Nephron progenitor cell (in vitro differentiated cells): ENCODE measurements around the gene VEZT.
A peak's percentile ranks its signal among the peaks of the same experiment; 100 is the strongest.

Experiments used
- DNase-seq: peaks from one replicate; pipeline ENCODE4 v3.0.0; 2021
- H3K27ac Mint-ChIP-seq: 2 replicates; pipeline ENCODE4 v1.8.0; 2021; ENCODE audit warnings: mild to moderate bottlenecking, moderate library complexity, mixed read lengths
- H3K27me3 Mint-ChIP-seq: 2 replicates; pipeline ENCODE4 v1.8.0; 2021; ENCODE audit warnings: mild to moderate bottlenecking, low read depth, mixed read lengths; ENCODE audit not compliant: poor library complexity
- H3K36me3 Mint-ChIP-seq: 2 replicates; pipeline ENCODE4 v1.8.0; 2021; ENCODE audit warnings: low read depth, mixed read lengths
- H3K4me1 Mint-ChIP-seq: 2 replicates; pipeline ENCODE4 v1.8.0; 2021; ENCODE audit warnings: mixed read lengths
- H3K4me3 Mint-ChIP-seq: 2 replicates; pipeline ENCODE4 v1.8.0; 2021; ENCODE audit warnings: mild to moderate bottlenecking, moderate library complexity, mixed read lengths
- H3K9me3 Mint-ChIP-seq: 2 replicates; pipeline ENCODE4 v1.8.0; 2021; ENCODE audit warnings: mild to moderate bottlenecking, moderate library complexity, mixed read lengths
- CTCF ChIP-seq: fragments of 200-600 bp; sonication (generic); IDR thresholded peaks from 2 replicates; pipeline ENCODE4 v1.5.0; 2021; ENCODE audit warnings: antibody characterized with exemption

VEZT gene

GRCh38 chr12:95214466-95214865 lies 3.1 kb upstream of the VEZT start:
- no peak for TF ChIP-seq CTCF
- DNase-seq: no peak
- Mint-ChIP-seq H3K27ac (no peak overlapping the region), H3K9me3 (no peaks in the 10 kb centered on the region), H3K36me3 (peaks cover 17% of the 10 kb centered on the region), H3K4me1 (peaks cover 44% of the 10 kb centered on the region), H3K27me3 (no peaks in the 10 kb centered on the region), H3K4me3 (no peak overlapping the region)

- no peak overlapping the region for H3K27ac Mint-ChIP-seq
- TF ChIP-seq CTCF: no peak
- H3K27me3 Mint-ChIP-seq: no peaks in the 10 kb centered on the region
- H3K4me3 Mint-ChIP-seq: peak overlapping the region; percentile 96
- H3K4me1 Mint-ChIP-seq: peaks cover 55% of the 10 kb centered on the region
- H3K9me3 Mint-ChIP-seq: peaks cover 3% of the 10 kb centered on the region
- no peak for DNase-seq
- H3K36me3 Mint-ChIP-seq: peaks cover 19% of the 10 kb centered on the region
Observed at GRCh38 chr12:95215949-95216348, 1.7 kb upstream of the VEZT start.

GRCh38 chr12:95216711-95217376 lies 763 bp upstream of the VEZT start:
- H3K4me1 Mint-ChIP-seq: peaks cover 55% of the 10 kb centered on the region
- no peak for DNase-seq
- peak overlapping the region; percentile 96 for H3K4me3 Mint-ChIP-seq

DNA sequence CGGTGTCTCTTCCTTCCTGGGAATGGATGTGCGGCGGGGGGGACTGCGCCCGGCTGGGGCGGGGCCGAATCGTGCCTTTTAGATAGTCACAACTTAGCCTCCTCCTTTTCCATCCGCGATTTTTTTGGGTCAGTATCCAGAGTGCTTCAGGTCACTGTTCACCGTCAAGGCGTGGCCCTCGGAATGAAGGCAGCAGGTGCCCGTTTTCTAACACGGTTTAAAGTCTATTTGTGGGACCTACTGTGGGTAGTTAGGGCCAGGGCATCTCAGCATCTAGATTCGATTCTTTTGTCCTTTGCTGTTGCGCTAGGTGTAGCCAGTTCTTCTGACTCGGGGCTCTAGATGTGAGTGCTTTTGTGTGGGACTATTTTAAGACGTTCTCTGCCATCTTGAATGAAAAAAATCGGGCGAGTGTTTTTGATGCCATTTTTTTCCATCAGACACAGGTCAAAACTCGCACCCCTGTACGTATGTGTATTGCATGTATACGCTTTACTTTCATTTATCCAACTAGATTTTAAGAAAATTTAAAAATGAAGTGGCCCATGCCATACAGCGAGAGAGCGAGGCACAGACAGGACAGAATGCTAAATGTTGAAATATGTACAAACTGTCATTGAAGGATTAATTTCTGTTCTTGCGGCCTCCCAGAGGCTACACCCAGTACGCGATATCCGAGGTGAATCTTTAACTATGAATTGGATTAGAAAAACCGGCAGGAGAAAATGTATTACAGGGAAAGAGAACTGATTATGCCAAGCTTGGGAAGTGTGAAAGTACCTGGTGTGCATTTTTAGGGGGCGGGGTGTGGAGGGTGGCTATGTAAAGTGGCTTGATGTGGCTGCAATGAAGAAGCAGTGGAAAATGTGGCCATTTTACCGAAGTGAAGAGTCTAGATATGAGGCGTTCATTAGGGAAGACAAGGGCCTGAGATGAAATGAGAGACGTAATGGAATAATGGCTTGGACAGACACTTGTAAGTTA lies 835 bp downstream of the VEZT start:
- peak; percentile 23 for DNase-seq
- Mint-ChIP-seq H3K27ac (peak overlapping the region; percentile 100), H3K4me1 (peaks cover 51% of the 10 kb centered on the region), H3K36me3 (peaks cover 21% of the 10 kb centered on the region), H3K4me3 (peak overlapping the region; percentile 96), H3K27me3 (no peaks in the 10 kb centered on the region), H3K9me3 (peaks cover 3% of the 10 kb centered on the region)
- no peak for TF ChIP-seq CTCF

More at GRCh38 chr12:95216711-95217376, 763 bp upstream of the VEZT start:
- no peak for TF ChIP-seq CTCF
- Mint-ChIP-seq H3K36me3 (peaks cover 21% of the 10 kb centered on the region), H3K9me3 (peaks cover 3% of the 10 kb centered on the region), H3K27ac (peak overlapping the region; percentile 100), H3K27me3 (no peaks in the 10 kb centered on the region)

DNA sequence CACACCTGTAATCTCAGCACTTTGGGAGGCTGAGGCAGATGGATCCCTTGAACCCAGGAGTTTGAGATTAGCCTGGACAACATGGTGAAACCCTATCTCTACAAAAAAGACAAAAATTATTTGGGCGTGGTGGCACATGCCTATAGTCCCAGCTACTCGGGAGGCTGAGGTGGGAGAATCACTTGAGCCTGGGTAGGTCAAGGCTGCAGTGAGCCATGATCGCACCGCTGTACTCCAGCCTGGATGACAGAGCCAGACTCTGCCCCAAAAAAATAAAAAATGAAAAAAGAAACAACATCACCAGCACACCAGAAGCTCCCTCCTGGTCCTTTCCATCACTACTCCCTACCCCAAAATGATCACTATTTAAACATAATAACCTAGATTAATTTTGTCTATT lies 2.6 kb downstream of the VEZT start:
- peaks cover 3% of the 10 kb centered on the region for H3K9me3 Mint-ChIP-seq
- peaks cover 37% of the 10 kb centered on the region for H3K36me3 Mint-ChIP-seq
- no peaks in the 10 kb centered on the region for H3K27me3 Mint-ChIP-seq
- no peak overlapping the region for H3K27ac Mint-ChIP-seq
- H3K4me3 Mint-ChIP-seq: peak overlapping the region; percentile 72
- TF ChIP-seq CTCF: no peak
- H3K4me1 Mint-ChIP-seq: peaks cover 40% of the 10 kb centered on the region
- DNase-seq: no peak
